COLO829 (cell line): ENCODE measurements around the gene ZC3H7B.
"Not testable (repeated sequence)": the region's sequence is repeated elsewhere in the genome, so short reads cannot be mapped to it uniquely, and the experiment has no call there.

Experiments used
- DNase-seq: peaks from one replicate; pipeline ENCODE4 v3.0.0; 2012; ENCODE audit warnings: low spot score

ZC3H7B gene

GRCh38 chr22:41301085-41302020 lies at the start of gene ZC3H7B:
ZC3H7B (plus strand) TSS chr22:41301525; CDS start chr22:41320661, 19,136 bp downstream.
- DNase-seq = peak; percentile 95

- no peak for DNase-seq
These were observed 49.0 kb upstream of the ZC3H7B start for GRCh38 chr22:41252365-41252764.

- no peak for DNase-seq
These were observed 47.1 kb upstream of the ZC3H7B start for GRCh38 chr22:41254230-41254629.

- peak; percentile 43 for DNase-seq
These were observed 44.8 kb upstream of the ZC3H7B start for GRCh38 chr22:41256254-41257253.

- DNase-seq = no peak
These were observed 43.6 kb upstream of the ZC3H7B start for GRCh38 chr22:41257696-41258095.

GRCh38 chr22:41259756-41260155 lies 41.6 kb upstream of the ZC3H7B start:
- DNase-seq = not testable (repeated sequence)

GRCh38 chr22:41260871-41261270 lies 40.5 kb upstream of the ZC3H7B start:
- no peak for DNase-seq

GRCh38 chr22:41261541-41262249 lies 39.6 kb upstream of the ZC3H7B start:
- DNase-seq = no peak

- no peak for DNase-seq
These were observed 39.0 kb upstream of the ZC3H7B start for GRCh38 chr22:41262250-41262765.

GRCh38 chr22:41263704-41264103 lies 37.6 kb upstream of the ZC3H7B start:
- DNase-seq = no peak

GRCh38 chr22:41264408-41264941 lies 36.9 kb upstream of the ZC3H7B start:
- DNase-seq = no peak

- DNase-seq = no peak
These were observed 33.4 kb upstream of the ZC3H7B start for GRCh38 chr22:41267958-41268357.

GRCh38 chr22:41271787-41272186 lies 29.5 kb upstream of the ZC3H7B start:
- DNase-seq = no peak

GRCh38 chr22:41273128-41273527 lies 28.2 kb upstream of the ZC3H7B start:
- no peak for DNase-seq

- DNase-seq = peak; percentile 70
These were observed 26.5 kb upstream of the ZC3H7B start for GRCh38 chr22:41274856-41275255.

- no peak for DNase-seq
These were observed 21.3 kb upstream of the ZC3H7B start for GRCh38 chr22:41280065-41280464.

GRCh38 chr22:41280854-41281253 lies 20.5 kb upstream of the ZC3H7B start:
- no peak for DNase-seq

GRCh38 chr22:41284465-41284864 lies 16.9 kb upstream of the ZC3H7B start:
- DNase-seq = no peak

GRCh38 chr22:41285441-41285819 lies 15.9 kb upstream of the ZC3H7B start:
- peak; percentile 74 for DNase-seq

GRCh38 chr22:41285820-41286638 lies 15.3 kb upstream of the ZC3H7B start, which contains the start of gene RANGAP1:
RANGAP1 (minus strand) TSS chr22:41286187; CDS start chr22:41281044, 5,143 bp downstream.
- DNase-seq = peak; percentile 98
